Effector memory CD4-positive, alpha-beta T cell (primary cell): ENCODE data around the gene RASAL3.

Experiments
- DNase-seq, 3 donors: peaks; one replicate each; pipeline ENCODE4 v3.0.0-alpha.2; 2020
- H3K27ac ChIP-seq: 2 replicates; pipeline ENCODE4 v1.7.0; 2013; ENCODE audit warnings: mild to moderate bottlenecking, low read length, moderate library complexity; ENCODE audit not compliant: insufficient read depth, poor library complexity, severe bottlenecking
- H3K27me3 ChIP-seq: replicated peaks from 2 replicates; pipeline ENCODE4 v1.7.0; 2013; ENCODE audit warnings: mild to moderate bottlenecking, low read length; ENCODE audit not compliant: insufficient read depth, control insufficient read depth, poor library complexity, severe bottlenecking
- H3K36me3 ChIP-seq: 2 replicates; pipeline ENCODE4 v1.7.0; 2013; ENCODE audit warnings: mild to moderate bottlenecking, low read length, moderate library complexity; ENCODE audit not compliant: control insufficient read depth, insufficient read depth
- H3K4me1 ChIP-seq: 2 replicates; pipeline ENCODE4 v1.7.0; 2013; ENCODE audit warnings: low read length, mild to moderate bottlenecking; ENCODE audit not compliant: control insufficient read depth, insufficient read depth, poor library complexity, severe bottlenecking
- H3K4me3 ChIP-seq: 2 replicates; pipeline ENCODE4 v1.7.0; 2013; ENCODE audit warnings: low read length, low read depth, mild to moderate bottlenecking; ENCODE audit not compliant: insufficient read depth, poor library complexity, severe bottlenecking
- H3K9me3 ChIP-seq: 2 replicates; pipeline ENCODE4 v1.7.0; 2013; ENCODE audit warnings: mild to moderate bottlenecking, low read length, moderate library complexity; ENCODE audit not compliant: control insufficient read depth

The RASAL3 gene

GRCh38 chr19:15442142-15442920, 22.0 kb downstream of the RASAL3 start:
- H3K4me1 ChIP-seq: no peaks in the 10 kb centered on the region
- no peaks in the 10 kb centered on the region for H3K36me3 ChIP-seq
- DNase-seq: no peak
- H3K27me3 ChIP-seq: no peaks in the 10 kb centered on the region
- H3K4me3 ChIP-seq: no peak overlapping the region
- no peak overlapping the region for H3K27ac ChIP-seq
- H3K9me3 ChIP-seq: no peaks in the 10 kb centered on the region

- DNase-seq: no peak
Observed at GRCh38 chr19:15441317-15441716, 23.0 kb downstream of the RASAL3 start.

GRCh38 chr19:15439821-15440641, 24.3 kb downstream of the RASAL3 start:
- Histone ChIP-seq H3K27me3 (no peaks in the 10 kb centered on the region), H3K27ac (no peak overlapping the region), H3K36me3 (no peaks in the 10 kb centered on the region), H3K4me3 (no peak overlapping the region), H3K4me1 (no peaks in the 10 kb centered on the region), H3K9me3 (no peaks in the 10 kb centered on the region)
- DNase-seq: no peak

More at GRCh38 chr19:15441317-15441716, 23.0 kb downstream of the RASAL3 start:
- H3K36me3 ChIP-seq: no peaks in the 10 kb centered on the region
- H3K27ac ChIP-seq: no peak overlapping the region
- H3K9me3 ChIP-seq: no peaks in the 10 kb centered on the region
- H3K4me1 ChIP-seq: no peaks in the 10 kb centered on the region
- no peak overlapping the region for H3K4me3 ChIP-seq
- no peaks in the 10 kb centered on the region for H3K27me3 ChIP-seq

- Histone ChIP-seq H3K27me3 (no peaks in the 10 kb centered on the region), H3K9me3 (no peaks in the 10 kb centered on the region), H3K4me3 (no peak overlapping the region), H3K27ac (no peak overlapping the region), H3K36me3 (no peaks in the 10 kb centered on the region), H3K4me1 (no peaks in the 10 kb centered on the region)
- DNase-seq: no peak
Observed at GRCh38 chr19:15439078-15439799, 25.1 kb downstream of the RASAL3 start.

GRCh38 chr19:15438577-15438976, 25.8 kb downstream of the RASAL3 start:
- Histone ChIP-seq H3K4me1 (no peaks in the 10 kb centered on the region), H3K27ac (no peak overlapping the region), H3K4me3 (no peak overlapping the region), H3K36me3 (no peaks in the 10 kb centered on the region), H3K9me3 (no peaks in the 10 kb centered on the region), H3K27me3 (no peaks in the 10 kb centered on the region)
- no peak for DNase-seq

GRCh38 chr19:15438124-15438496, 26.2 kb downstream of the RASAL3 start:
- peaks cover 4% of the 10 kb centered on the region for H3K4me1 ChIP-seq
- no peaks in the 10 kb centered on the region for H3K9me3 ChIP-seq
- H3K27me3 ChIP-seq: no peaks in the 10 kb centered on the region
- H3K4me3 ChIP-seq: no peak overlapping the region
- no peak overlapping the region for H3K27ac ChIP-seq
- H3K36me3 ChIP-seq: no peaks in the 10 kb centered on the region
- no peak for DNase-seq

GRCh38 chr19:15437355-15438123, 26.8 kb downstream of the RASAL3 start:
- Histone ChIP-seq H3K9me3 (no peaks in the 10 kb centered on the region), H3K27ac (no peak overlapping the region), H3K36me3 (no peaks in the 10 kb centered on the region), H3K4me3 (no peak overlapping the region), H3K4me1 (peaks cover 5% of the 10 kb centered on the region), H3K27me3 (no peaks in the 10 kb centered on the region)
- DNase-seq: no peak

GRCh38 chr19:15436826-15437110, 27.6 kb downstream of the RASAL3 start:
- DNase-seq: no peak

GRCh38 chr19:15436012-15436825, 28.1 kb downstream of the RASAL3 start:
- no peaks in the 10 kb centered on the region for H3K9me3 ChIP-seq
- H3K27ac ChIP-seq: no peak overlapping the region
- no peak overlapping the region for H3K4me3 ChIP-seq
- no peaks in the 10 kb centered on the region for H3K27me3 ChIP-seq
- H3K36me3 ChIP-seq: no peaks in the 10 kb centered on the region
- peaks cover 13% of the 10 kb centered on the region for H3K4me1 ChIP-seq
- no peak for DNase-seq

More at GRCh38 chr19:15436826-15437110, 27.6 kb downstream of the RASAL3 start:
- Histone ChIP-seq H3K4me1 (peaks cover 8% of the 10 kb centered on the region), H3K27me3 (no peaks in the 10 kb centered on the region), H3K4me3 (no peak overlapping the region), H3K9me3 (no peaks in the 10 kb centered on the region), H3K36me3 (no peaks in the 10 kb centered on the region), H3K27ac (no peak overlapping the region)
